GM23248 (cell line): ENCODE results near the gene ARNT2. TPM values are rescaled to one million over a fixed set of nuclear protein-coding genes. Genes with fewer than 3 reads are reported as not detected.

ENCODE experiments used
- DNase-seq: peaks from one replicate; pipeline ENCODE4 v3.0.0-alpha.2; 2015
- H2AFZ ChIP-seq: fragments of 200-600 bp; sonication (generic); 2 replicates; pipeline ENCODE4 v1.6.1; 2016; ENCODE audit warnings: antibody characterized with exemption
- H3F3A ChIP-seq: fragments of 200-600 bp; sonication (generic); 2 replicates; pipeline ENCODE4 v1.6.1; 2016; ENCODE audit warnings: mild to moderate bottlenecking, antibody characterized with exemption, mixed run types; ENCODE audit not compliant: insufficient read depth
- H3K27ac ChIP-seq: fragments of 200-600 bp; sonication (generic); 2 replicates; pipeline ENCODE4 v1.5.1; 2016; ENCODE audit warnings: mild to moderate bottlenecking
- H3K27me3 ChIP-seq: fragments of 200-600 bp; sonication (generic); replicated peaks from 2 replicates; pipeline ENCODE4 v1.6.1; 2016; ENCODE audit warnings: mild to moderate bottlenecking; ENCODE audit not compliant: insufficient read depth
- H3K36me3 ChIP-seq: fragments of 200-600 bp; sonication (generic); 2 replicates; pipeline ENCODE4 v1.6.1; 2016; ENCODE audit warnings: low read depth, mild to moderate bottlenecking
- H3K4me1 ChIP-seq: fragments of 200-600 bp; sonication (generic); 2 replicates; pipeline ENCODE4 v1.6.1; 2016; ENCODE audit warnings: mild to moderate bottlenecking; ENCODE audit not compliant: insufficient read depth
- H3K4me2 ChIP-seq: fragments of 200-600 bp; sonication (generic); one replicate; pipeline ENCODE4 v1.6.1; 2016; ENCODE audit warnings: mild to moderate bottlenecking; ENCODE audit not compliant: unreplicated experiment
- H3K4me3 ChIP-seq: fragments of 200-600 bp; sonication (generic); 2 replicates; pipeline ENCODE4 v1.5.1; 2016; ENCODE audit warnings: mild to moderate bottlenecking
- H3K79me2 ChIP-seq: fragments of 200-600 bp; sonication (generic); 2 replicates; pipeline ENCODE4 v1.6.1; 2016; ENCODE audit warnings: mild to moderate bottlenecking; ENCODE audit not compliant: insufficient read depth
- H3K9ac ChIP-seq: fragments of 200-600 bp; sonication (generic); 2 replicates; pipeline ENCODE4 v1.6.1; 2016; ENCODE audit warnings: mild to moderate bottlenecking
- H3K9me2 ChIP-seq: fragments of 200-600 bp; sonication (generic); 2 replicates; pipeline ENCODE4 v1.6.1; 2016; ENCODE audit warnings: mixed run types, mild to moderate bottlenecking, moderate library complexity; ENCODE audit not compliant: insufficient read depth
- H3K9me3 ChIP-seq: fragments of 200-600 bp; sonication (generic); one replicate; pipeline ENCODE4 v1.6.1; 2017; ENCODE audit warnings: low read depth
- H4K20me1 ChIP-seq: fragments of 200-600 bp; sonication (generic); 2 replicates; pipeline ENCODE4 v1.6.0; 2016; ENCODE audit not compliant: insufficient read depth
- EZH2 ChIP-seq: fragments of 200-600 bp; sonication (generic); IDR thresholded peaks from 2 replicates; pipeline ENCODE4 v1.6.1; 2018; ENCODE audit warnings: antibody characterized with exemption, mild to moderate bottlenecking; ENCODE audit not compliant: insufficient read depth, poor library complexity, severe bottlenecking
- EZH2phosphoT487 ChIP-seq: fragments of 200-600 bp; sonication (generic); IDR thresholded peaks from 2 replicates; pipeline ENCODE4 v1.6.1; 2018; ENCODE audit warnings: antibody characterized with exemption, moderate library complexity, mild to moderate bottlenecking, low read depth; ENCODE audit not compliant: insufficient read depth
- WGBS, 2 experiments: methylation state at CpG; one replicate each; pipeline ENCODE4 v1.1.6; 2015 to 2017; ENCODE audit warnings: low lambda C conversion rate in 2 of 2, low coverage in 1 of 2; ENCODE audit errors: missing lambda C conversion rate in 2 of 2; 5-methylcytosine and 5-hydroxymethylcytosine counted together
- in situ Hi-C: fragments of 300-500 bp; cut with MboI; formaldehyde crosslinking; loops from 2 replicates; pipeline ENCODE4 v1.15.0; 2020
- polyA plus RNA-seq: library from polyadenylated mRNA; unstranded; fragments of >200 nt; fragmentation: Nextera tagmentation; extraction: Ambion mirVana; gene quantifications from 2 replicates; pipeline ENCODE4 v1.2.1, GENCODE V29; 2016
- total RNA-seq: library from RNA; depleted of rRNA; stranded (reverse); fragments of >200 nt; shearing (Covaris generic); gene quantifications from 2 replicates; pipeline ENCODE4 v1.2.3, GENCODE V29; 2014

The ARNT2 gene
- total and polyA plus RNA-seq, 2 experiments from 2014 or later = 9.3 to 23.5 TPM

- Histone ChIP-seq H3K36me3 (no peaks in the 10 kb centered on the region), H3K27me3 (no peaks in the 10 kb centered on the region), H3K9me3 (no peaks in the 10 kb centered on the region), H3K4me2 (no peak overlapping the region), H3K9me2 (no peaks in the 10 kb centered on the region), H2AFZ (no peak overlapping the region), H3K79me2 (no peaks in the 10 kb centered on the region), H3K27ac (no peak overlapping the region), H3K9ac (no peak overlapping the region), H3K4me1 (peaks cover 21% of the 10 kb centered on the region), H4K20me1 (no peaks in the 10 kb centered on the region), H3F3A (peaks cover 18% of the 10 kb centered on the region), H3K4me3 (no peak overlapping the region)
- WGBS, 2 experiments = 63 to 69% methylated on average over 3 of the region's 3 CpGs
- TF ChIP-seq EZH2phosphoT487 = no peak
- TF ChIP-seq EZH2 = no peak
- DNase-seq = no peak
- in situ Hi-C loops = no loop called here
Observed at GRCh38 chr15:80502782-80503181, 98.6 kb downstream of the ARNT2 start.

- H3K9ac ChIP-seq = no peak overlapping the region
- 79 to 87% methylated on average over 11 of the region's 11 CpGs for WGBS, 2 experiments
Observed at GRCh38 chr15:80503319-80503952, 99.3 kb downstream of the ARNT2 start.

DNA sequence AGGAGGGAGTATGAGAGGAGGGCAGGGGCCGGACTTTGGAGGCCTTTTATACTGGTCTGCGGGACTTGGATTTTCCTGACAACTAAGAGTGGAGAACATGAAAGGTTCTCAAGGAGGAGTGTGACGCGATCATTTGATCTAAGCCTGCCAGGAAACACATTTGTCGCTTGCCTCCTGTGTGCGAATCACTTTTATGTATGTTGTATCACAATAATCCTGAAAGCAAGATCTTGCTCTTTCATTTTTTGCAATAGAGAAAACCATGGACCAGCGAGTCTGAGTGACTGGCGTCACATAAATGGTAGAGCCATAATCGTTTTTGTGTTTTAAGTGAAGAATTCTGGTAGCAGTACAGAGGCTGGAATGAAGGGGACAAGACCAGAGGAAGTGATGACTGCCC is 100.7 kb downstream of the ARNT2 start:
- no peak overlapping the region for H3K4me2 ChIP-seq
- no peak for TF ChIP-seq EZH2phosphoT487
- no peak for TF ChIP-seq EZH2
- in situ Hi-C loops = no loop called here
- peaks cover 34% of the 10 kb centered on the region for H3K4me1 ChIP-seq
- no peaks in the 10 kb centered on the region for H3K9me3 ChIP-seq
- peaks cover 3% of the 10 kb centered on the region; the same call in 1 of the 2 replicates for H3K9me2 ChIP-seq
- no peaks in the 10 kb centered on the region for H3K27me3 ChIP-seq
- H3K9ac ChIP-seq = no peak overlapping the region
- H3K36me3 ChIP-seq = no peaks in the 10 kb centered on the region
- no peaks in the 10 kb centered on the region for H4K20me1 ChIP-seq
- H2AFZ ChIP-seq = no peak overlapping the region
- no peak overlapping the region for H3K27ac ChIP-seq
- no peak overlapping the region for H3K4me3 ChIP-seq
- H3F3A ChIP-seq = peaks cover 26% of the 10 kb centered on the region
- WGBS, 2 experiments = 97 to 98% methylated on average over 9 of the region's 9 CpGs
- no peaks in the 10 kb centered on the region for H3K79me2 ChIP-seq
- no peak for DNase-seq

More at GRCh38 chr15:80503319-80503952, 99.3 kb downstream of the ARNT2 start:
- no peaks in the 10 kb centered on the region for H3K9me2 ChIP-seq
- no peaks in the 10 kb centered on the region for H3K36me3 ChIP-seq
- H3K79me2 ChIP-seq = no peaks in the 10 kb centered on the region
- H3K4me3 ChIP-seq = no peak overlapping the region
- no peak overlapping the region for H2AFZ ChIP-seq
- in situ Hi-C loops = no loop called here
- no peak for TF ChIP-seq EZH2phosphoT487
- no peak for TF ChIP-seq EZH2
- H3K27ac ChIP-seq = no peak overlapping the region
- H4K20me1 ChIP-seq = no peaks in the 10 kb centered on the region
- peaks cover 27% of the 10 kb centered on the region for H3K4me1 ChIP-seq
- H3F3A ChIP-seq = peaks cover 24% of the 10 kb centered on the region
- no peaks in the 10 kb centered on the region for H3K27me3 ChIP-seq
- no peak for DNase-seq
- no peaks in the 10 kb centered on the region for H3K9me3 ChIP-seq
- H3K4me2 ChIP-seq = no peak overlapping the region

- peaks cover 29% of the 10 kb centered on the region for H3F3A ChIP-seq
- no peaks in the 10 kb centered on the region for H3K27me3 ChIP-seq
- H3K9me2 ChIP-seq = peaks cover 3% of the 10 kb centered on the region; the same call in 1 of the 2 replicates
- peak overlapping the region; percentile 70; the same call in 1 of the 2 replicates for H3K27ac ChIP-seq
- H2AFZ ChIP-seq = no peak overlapping the region
- in situ Hi-C loops = no loop called here
- no peaks in the 10 kb centered on the region for H3K36me3 ChIP-seq
- TF ChIP-seq EZH2 (no peak), EZH2phosphoT487 (no peak)
- no peak overlapping the region for H3K9ac ChIP-seq
- H3K9me3 ChIP-seq = no peaks in the 10 kb centered on the region
- peak overlapping the region; percentile 49 for H3K4me2 ChIP-seq
- peaks cover 31% of the 10 kb centered on the region for H3K4me1 ChIP-seq
- 97 to 98% methylated on average over 5 of the region's 5 CpGs for WGBS, 2 experiments
- no peak for DNase-seq
- no peak overlapping the region for H3K4me3 ChIP-seq
- no peaks in the 10 kb centered on the region for H3K79me2 ChIP-seq
- H4K20me1 ChIP-seq = no peaks in the 10 kb centered on the region
Observed at GRCh38 chr15:80506286-80506893, 102.2 kb downstream of the ARNT2 start.
